ENCODE measurements around the gene NEK5.
"Not testable (repeated sequence)": the region's sequence is repeated elsewhere in the genome, so short reads cannot be mapped to it uniquely, and the experiment has no call there.

NEK5 gene

GRCh38 chr13:52141299-52141698, 12.4 kb upstream of the NEK5 start:
- no peak for DNase-seq (ENCODE audit: low read depth)

- DNase-seq (ENCODE audit: low read depth), result no peak
Observed at GRCh38 chr13:52137489-52137888, 8.6 kb upstream of the NEK5 start.

GRCh38 chr13:52136763-52137162, 7.9 kb upstream of the NEK5 start:
- DNase-seq (ENCODE audit: low read depth), result no peak

- no peak for DNase-seq (ENCODE audit: low read depth)
Observed at GRCh38 chr13:52130641-52131040, 1.8 kb upstream of the NEK5 start.

GRCh38 chr13:52127783-52128702, 830 bp downstream of the NEK5 start:
- DNase-seq (ENCODE audit: low read depth), result peak; percentile 12

- no peak for DNase-seq (ENCODE audit: low read depth)
Observed at GRCh38 chr13:52127378-52127777, 1.5 kb downstream of the NEK5 start.

- no peak for DNase-seq (ENCODE audit: low read depth)
Observed at GRCh38 chr13:52125547-52125946, 3.3 kb downstream of the NEK5 start.

- no peak for DNase-seq (ENCODE audit: low read depth)
Observed at GRCh38 chr13:52118595-52118994, 10.3 kb downstream of the NEK5 start.

- DNase-seq (ENCODE audit: low read depth), result no peak
Observed at GRCh38 chr13:52118095-52118494, 10.8 kb downstream of the NEK5 start.

- no peak for DNase-seq (ENCODE audit: low read depth)
Observed at GRCh38 chr13:52112591-52112990, 16.3 kb downstream of the NEK5 start.

GRCh38 chr13:52109116-52109670, 19.7 kb downstream of the NEK5 start:
- no peak for DNase-seq (ENCODE audit: low read depth)

GRCh38 chr13:52105841-52106240, 23.0 kb downstream of the NEK5 start:
- no peak for DNase-seq (ENCODE audit: low read depth)

GRCh38 chr13:52104624-52105023, 24.2 kb downstream of the NEK5 start:
- DNase-seq (ENCODE audit: low read depth), result no peak

GRCh38 chr13:52103386-52103785, 25.5 kb downstream of the NEK5 start:
- DNase-seq (ENCODE audit: low read depth), result no peak

GRCh38 chr13:52102423-52102822, 26.4 kb downstream of the NEK5 start:
- DNase-seq (ENCODE audit: low read depth), result not testable (repeated sequence)

GRCh38 chr13:52097197-52097596, 31.7 kb downstream of the NEK5 start:
- no peak for DNase-seq (ENCODE audit: low read depth)

GRCh38 chr13:52096748-52097147, 32.1 kb downstream of the NEK5 start:
- no peak for DNase-seq (ENCODE audit: low read depth)

- DNase-seq (ENCODE audit: low read depth), result no peak
Observed at GRCh38 chr13:52096062-52096461, 32.8 kb downstream of the NEK5 start.

GRCh38 chr13:52092087-52092486, 36.8 kb downstream of the NEK5 start:
- no peak for DNase-seq (ENCODE audit: low read depth)

- no peak for DNase-seq (ENCODE audit: low read depth)
Observed at GRCh38 chr13:52091473-52091872, 37.4 kb downstream of the NEK5 start.

GRCh38 chr13:52085421-52085820, 43.5 kb downstream of the NEK5 start:
- no peak for DNase-seq (ENCODE audit: low read depth)

GRCh38 chr13:52084981-52085380, 43.9 kb downstream of the NEK5 start:
- DNase-seq (ENCODE audit: low read depth), result not testable (repeated sequence)

- DNase-seq (ENCODE audit: low read depth), result no peak
Observed at GRCh38 chr13:52082601-52083000, 46.3 kb downstream of the NEK5 start.

GRCh38 chr13:52079891-52080290, 49.0 kb downstream of the NEK5 start:
- not testable (repeated sequence) for DNase-seq (ENCODE audit: low read depth)

Data from T-helper 22 cell (primary cell).